A549 (cell line): Measurements from ENCODE around the gene MAP3K8. TPM values are rescaled to one million over a fixed set of nuclear protein-coding genes. Genes with fewer than 3 reads are reported as not detected.

ENCODE experiments used
- ATAC-seq, 2 experiments: fragments of 200-7000 bp in 1 of 2; fragments of >200 bp in 1 of 2; cut with Nextera tagmentation in 1 of 2; cut with Tn5 transposase in 1 of 2; 3 replicates each; pipeline versions ENCODE4 v1.8.0 to v1.9.1; 2018 to 2020; ENCODE audit warnings: mild to moderate bottlenecking in 1 of 2, moderate library complexity in 1 of 2
- CTCF ChIA-PET: fragments of 300-600 bp; sonication (Branson Sonifier 250); formaldehyde crosslinking; extraction: SDS; loops from one replicate; lab custom pipeline; 2021; ENCODE audit warnings: antibody characterized with exemption, inconsistent platforms; lab: Yijun Ruan, JAX
- POLR2A ChIA-PET: fragments of 350-600 bp; formaldehyde crosslinking; extraction: SDS; loops from one replicate; lab custom pipeline; 2021; ENCODE audit warnings: antibody characterized with exemption, inconsistent platforms; lab: Yijun Ruan, JAX
- DNase-seq, 2 experiments: peaks; one replicate each; pipeline versions ENCODE4 v3.0.0 to v3.0.0-alpha.2; 2011 to 2016; ENCODE audit warnings: low read depth in 1 of 2, low spot score in 1 of 2
- FAIRE-seq: peaks from 2 replicates; lab custom pipeline; 2011; peaks lifted over from hg19 to GRCh38; lab: Jason Lieb, UNC
- H3K27ac ChIP-seq, 2 experiments: fragments of >200 bp; sonication (Bioruptor Twin); formaldehyde crosslinking; 3 replicates each; pipeline ENCODE4 v1.5.1; 2016 to 2017
- H3K4me1 ChIP-seq: fragments of >200 bp; sonication (Bioruptor Twin); formaldehyde crosslinking; 3 replicates; pipeline ENCODE4 v1.6.1; 2016
- H3K4me2 ChIP-seq: fragments of >200 bp; sonication (Bioruptor Twin); formaldehyde crosslinking; 3 replicates; pipeline ENCODE4 v1.6.1; 2016
- H3K4me3 ChIP-seq: fragments of >200 bp; sonication (Bioruptor Twin); formaldehyde crosslinking; 3 replicates; pipeline ENCODE4 v1.5.1; 2016
- H3K9me3 ChIP-seq: fragments of >200 bp; sonication (Bioruptor Twin); formaldehyde crosslinking; 3 replicates; pipeline ENCODE4 v1.6.1; 2016
- BCL3 ChIP-seq: fragments of >200 bp; sonication (Bioruptor Twin); formaldehyde crosslinking; IDR thresholded peaks from 3 replicates; pipeline ENCODE4 v1.6.1; 2016
- CBX2 ChIP-seq: fragments of 200-600 bp; sonication (generic); IDR thresholded peaks from 2 replicates; pipeline ENCODE4 v1.6.1; 2016; ENCODE audit warnings: low read depth, mild to moderate bottlenecking, borderline replicate concordance
- CBX8 ChIP-seq: fragments of 200-600 bp; sonication (generic); IDR thresholded peaks from 2 replicates; pipeline ENCODE4 v1.6.1; 2016
- CHD2 ChIP-seq: fragments of 150-350 bp; IDR thresholded peaks from 2 replicates; pipeline ENCODE4 v1.6.1; 2014; ENCODE audit warnings: low read length; ENCODE audit not compliant: partially characterized antibody
- EP300 ChIP-seq, 2 experiments: fragments of >200 bp; sonication (Bioruptor Twin); formaldehyde crosslinking; IDR thresholded peaks; 2 replicates in 1 of 2; 3 replicates in 1 of 2; pipeline ENCODE4 v1.6.1; 2016 to 2017
- ESRRA ChIP-seq: fragments of 150-350 bp; IDR thresholded peaks from 2 replicates; pipeline ENCODE4 v1.6.1; 2014; ENCODE audit warnings: mild to moderate bottlenecking, low read length, borderline replicate concordance
- FOXS1 ChIP-seq: fragments of 250-450 bp; sonication (Bioruptor Pico); IDR thresholded peaks from 2 replicates; pipeline ENCODE4 v1.5.0; 2020; ENCODE audit warnings: mild to moderate bottlenecking, moderate library complexity
- HOXA7 ChIP-seq: fragments of 250-450 bp; sonication (Bioruptor Pico); IDR thresholded peaks from 2 replicates; pipeline ENCODE4 v1.5.0; 2020; ENCODE audit warnings: mild to moderate bottlenecking, moderate library complexity
- HOXB13 ChIP-seq: fragments of 250-450 bp; sonication (Bioruptor Pico); IDR thresholded peaks from 2 replicates; pipeline ENCODE4 v1.5.0; 2020; ENCODE audit warnings: low read depth, mild to moderate bottlenecking, moderate library complexity
- MAFK ChIP-seq: fragments of 450-650 bp; IDR thresholded peaks from 2 replicates; pipeline ENCODE4 v1.6.1; 2014; ENCODE audit not compliant: partially characterized antibody
- NPAS2 ChIP-seq: fragments of 250-450 bp; sonication (Bioruptor Pico); IDR thresholded peaks from 2 replicates; pipeline ENCODE4 v1.8.0; 2022; ENCODE audit warnings: mild to moderate bottlenecking, moderate library complexity, borderline replicate concordance
- PHF8 ChIP-seq: fragments of 200-600 bp; sonication (generic); IDR thresholded peaks from 2 replicates; pipeline ENCODE4 v1.6.1; 2016; ENCODE audit warnings: low read depth, mild to moderate bottlenecking, antibody characterized with exemption, moderate library complexity, borderline replicate concordance
- RAD21 ChIP-seq, 2 experiments: fragments of >200 bp in 1 of 2; sonication (Bioruptor Twin) in 1 of 2; formaldehyde crosslinking in 1 of 2; IDR thresholded peaks in 1 of 2; conservative IDR thresholded peaks in 1 of 2; 2 replicates in 1 of 2; 3 replicates in 1 of 2; pipeline ENCODE4 v1.6.1; 2012 to 2018; ENCODE audit warnings: inconsistent platforms in 1 of 2
- RCOR1 ChIP-seq: fragments of 150-350 bp; IDR thresholded peaks from 2 replicates; pipeline ENCODE4 v1.6.1; 2014; ENCODE audit warnings: antibody characterized with exemption, low read length, low read depth
- TP53 ChIP-seq: fragments of 250-450 bp; sonication (Bioruptor Pico); IDR thresholded peaks from 2 replicates; pipeline ENCODE4 v1.5.0; 2021; ENCODE audit warnings: mild to moderate bottlenecking, moderate library complexity
- ZC3H11A ChIP-seq: fragments of 450-650 bp; IDR thresholded peaks from 2 replicates; pipeline ENCODE4 v1.6.1; 2014; ENCODE audit warnings: antibody characterized with exemption, mild to moderate bottlenecking
- ZFP36 ChIP-seq: fragments of 450-650 bp; IDR thresholded peaks from 2 replicates; pipeline ENCODE4 v1.6.1; 2014; ENCODE audit warnings: borderline replicate concordance; ENCODE audit not compliant: partially characterized antibody
- ZSCAN20 ChIP-seq: fragments of 250-450 bp; sonication (Bioruptor Pico); IDR thresholded peaks from 2 replicates; pipeline ENCODE4 v1.8.0; 2022; ENCODE audit warnings: mild to moderate bottlenecking, moderate library complexity
- WGBS: methylation state at CpG from one replicate; pipeline ENCODE4 v1.1.6; 2017; ENCODE audit errors: missing lambda C conversion rate; 5-methylcytosine and 5-hydroxymethylcytosine counted together
- polyA plus RNA-seq, 4 experiments: library from polyadenylated mRNA; depleted of rRNA in 3 of 4; stranded (reverse); fragments of >200 nt; fragmentation: RNase III in 1 of 4; extraction: RNeasy Plus Mini Kit Qiagen cat#74134 plus additional on column Dnase treatment in 1 of 4; gene quantifications; 2 replicates in 3 of 4; 3 replicates in 1 of 4; pipeline ENCODE4 v1.2.3, GENCODE V29; 2011 to 2017
- TF ChIP-seq, protein P1 (sequence below): IDR thresholded peaks from 2 replicates; pipeline ENCODE4 v1.6.1; 2012
- TF ChIP-seq, protein P2 (sequence below): fragments of 150-350 bp; IDR thresholded peaks from 2 replicates; pipeline ENCODE4 v1.6.1; 2014; ENCODE audit warnings: low read depth, mild to moderate bottlenecking, low read length
- TF ChIP-seq, protein P3 (sequence below): fragments of >200 bp; sonication (Bioruptor Twin); formaldehyde crosslinking; IDR thresholded peaks from 2 replicates; pipeline ENCODE4 v1.6.1; 2016

MAP3K8 gene
- polyA plus RNA-seq, 2 of the 4 experiments (the other 2 are of a cell fraction), result 26.4 to 50.8 TPM

DNA sequence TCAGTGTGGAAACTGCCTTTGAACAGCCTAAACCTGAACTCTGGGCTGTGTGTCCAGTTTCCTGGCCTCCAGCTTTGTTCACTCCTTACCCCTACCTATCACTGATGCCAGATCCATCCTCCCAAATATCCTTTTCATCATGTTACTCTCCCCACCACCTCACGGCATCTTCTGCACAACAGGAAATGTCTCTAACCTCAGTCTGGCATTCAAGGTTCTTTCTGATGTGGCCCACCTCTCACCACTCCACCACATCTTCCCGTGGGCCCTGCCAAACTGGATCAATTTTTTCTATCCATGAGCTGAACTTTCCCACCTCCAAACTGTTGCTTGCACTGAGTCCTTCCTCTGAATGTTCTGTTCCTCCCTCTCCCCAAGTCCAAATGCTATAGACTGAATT is 35.8 kb upstream of the MAP3K8 start (continued):
- TF ChIP-seq FOXS1, result no peak

- H3K27ac ChIP-seq, result peak overlapping the region in 1 of 2 experiments; percentile 26; a peak in 1 of 6 replicates
- POLR2A ChIA-PET, result no interaction called here
- WGBS, result 45% methylated on average over 4 of the region's 4 CpGs
- no peak overlapping the region for H3K4me3 ChIP-seq
- no peak overlapping the region for H3K4me2 ChIP-seq
- H3K4me1 ChIP-seq, result no peaks in the 10 kb centered on the region
- DNase-seq, result peak in 1 of 2 experiments; percentile 17
- CTCF ChIA-PET, result interaction anchor here (3.6 kb wide), 1 partner anchor 192 kb away, joined by 16 read pairs; no protein-coding TSS in a partner anchor
- no peaks in the 10 kb centered on the region; the same call in 2 of the 3 replicates for H3K9me3 ChIP-seq
- ATAC-seq, result peak in 1 of 2 experiments; percentile 58; a peak in 2 of 6 replicates
- TF ChIP-seq CBX2 (no peak), RAD21 (conservative IDR thresholded peaks at IDR 0.05 in 1 of 2, IDR thresholded peaks at IDR 0.05 in 1 of 2) (peak in 1 of 2 experiments; percentile 30; a peak in 1 of 5 replicates)
- FAIRE-seq, result no peak
These were observed 35.2 kb upstream of the MAP3K8 start for GRCh38 chr10:30398788-30399187.

GRCh38 chr10:30403494-30403893 is 30.5 kb upstream of the MAP3K8 start:
- no peak for DNase-seq
- H3K9me3 ChIP-seq, result peaks cover 14% of the 10 kb centered on the region
- CTCF ChIA-PET, result interaction anchor here (0.9 to 2.5 kb wide), 5 partner anchors 10 to 405 kb away, joined by 3 to 14 read pairs (median 4); no protein-coding TSS in a partner anchor
- H3K4me3 ChIP-seq, result no peak overlapping the region
- H3K4me2 ChIP-seq, result no peak overlapping the region
- 95% methylated on average over 18 of the region's 18 CpGs for WGBS
- no peak for TF ChIP-seq MAFK
- no peak for TF ChIP-seq ZSCAN20 (CRISPR knock-in tag)
- TF ChIP-seq HOXA7 (CRISPR knock-in tag), result no peak
- TF ChIP-seq EP300 (IDR thresholded peaks at IDR 0.05), result no peak
- no peak for TF ChIP-seq ESRRA
- no peak for TF ChIP-seq TP53 (CRISPR knock-in tag)
- no peak for TF ChIP-seq PHF8
- TF ChIP-seq NPAS2, result no peak
- FAIRE-seq, result no peak
- POLR2A ChIA-PET, result no interaction called here
- ATAC-seq, result no peak
- H3K4me1 ChIP-seq, result 0 out of 3 replicates have a peak, but pooled peaks cover 3% of the 10 kb centered on the region
- H3K27ac ChIP-seq, result no peak overlapping the region

DNA sequence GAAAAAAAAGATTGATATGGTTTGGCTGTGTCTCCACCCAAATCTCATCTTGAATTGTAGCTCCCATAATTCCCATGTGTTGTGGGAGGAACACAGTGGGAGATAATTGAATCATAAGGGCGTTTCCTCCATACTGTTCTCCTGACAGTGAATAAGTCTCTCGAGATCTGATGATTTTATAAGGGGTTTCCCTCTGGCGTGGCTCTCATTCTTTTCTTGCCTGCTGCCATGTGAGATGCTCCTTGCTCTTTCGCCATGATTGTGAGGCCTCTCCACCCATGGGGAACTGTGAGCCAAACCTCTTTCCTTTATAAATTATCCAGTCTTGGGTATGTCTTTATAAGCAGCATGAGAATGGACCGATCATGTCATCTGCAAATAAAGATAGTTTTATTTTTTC is 29.4 kb upstream of the MAP3K8 start:
- no peak overlapping the region for H3K27ac ChIP-seq
- no peak overlapping the region for H3K4me2 ChIP-seq
- ATAC-seq (no peak), FAIRE-seq (no peak)
- ChIA-PET POLR2A (no interaction called here), CTCF (interaction anchor here (0.9 to 2.0 kb wide), 8 partner anchors 9 to 406 kb away, joined by 3 to 13 read pairs (median 4); no protein-coding TSS in a partner anchor)
- H3K9me3 ChIP-seq, result peaks cover 14% of the 10 kb centered on the region
- 0 out of 3 replicates have a peak, but pooled peaks cover 9% of the 10 kb centered on the region for H3K4me1 ChIP-seq
- TF ChIP-seq BCL3 (no peak), ZC3H11A (no peak), CBX8 (no peak), RCOR1 (no peak), CHD2 (no peak), ZFP36 (no peak), HOXB13 (no peak)
- TF ChIP-seq, protein P1, sequence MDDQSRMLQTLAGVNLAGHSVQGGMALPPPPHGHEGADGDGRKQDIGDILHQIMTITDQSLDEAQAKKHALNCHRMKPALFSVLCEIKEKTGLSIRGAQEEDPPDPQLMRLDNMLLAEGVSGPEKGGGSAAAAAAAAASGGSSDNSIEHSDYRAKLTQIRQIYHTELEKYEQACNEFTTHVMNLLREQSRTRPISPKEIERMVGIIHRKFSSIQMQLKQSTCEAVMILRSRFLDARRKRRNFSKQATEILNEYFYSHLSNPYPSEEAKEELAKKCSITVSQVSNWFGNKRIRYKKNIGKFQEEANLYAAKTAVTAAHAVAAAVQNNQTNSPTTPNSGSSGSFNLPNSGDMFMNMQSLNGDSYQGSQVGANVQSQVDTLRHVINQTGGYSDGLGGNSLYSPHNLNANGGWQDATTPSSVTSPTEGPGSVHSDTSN, result no peak
- TF ChIP-seq, protein P2, sequence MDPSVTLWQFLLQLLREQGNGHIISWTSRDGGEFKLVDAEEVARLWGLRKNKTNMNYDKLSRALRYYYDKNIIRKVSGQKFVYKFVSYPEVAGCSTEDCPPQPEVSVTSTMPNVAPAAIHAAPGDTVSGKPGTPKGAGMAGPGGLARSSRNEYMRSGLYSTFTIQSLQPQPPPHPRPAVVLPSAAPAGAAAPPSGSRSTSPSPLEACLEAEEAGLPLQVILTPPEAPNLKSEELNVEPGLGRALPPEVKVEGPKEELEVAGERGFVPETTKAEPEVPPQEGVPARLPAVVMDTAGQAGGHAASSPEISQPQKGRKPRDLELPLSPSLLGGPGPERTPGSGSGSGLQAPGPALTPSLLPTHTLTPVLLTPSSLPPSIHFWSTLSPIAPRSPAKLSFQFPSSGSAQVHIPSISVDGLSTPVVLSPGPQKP, result no peak
- TF ChIP-seq, protein P3, sequence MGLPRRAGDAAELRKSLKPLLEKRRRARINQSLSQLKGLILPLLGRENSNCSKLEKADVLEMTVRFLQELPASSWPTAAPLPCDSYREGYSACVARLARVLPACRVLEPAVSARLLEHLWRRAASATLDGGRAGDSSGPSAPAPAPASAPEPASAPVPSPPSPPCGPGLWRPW, result no peak
- TF ChIP-seq, all 56 proteins: peak for 0
- DNase-seq, result no peak
- 48% methylated on average over 5 of the region's 5 CpGs for WGBS
- no peak overlapping the region for H3K4me3 ChIP-seq
